Gastrocnemius medialis (tissue), 4 donors: ENCODE results near the gene OR5AP2.

ENCODE experiments used
- POLR2A ChIP-seq, 2 donors: fragments of 450-650 bp; IDR thresholded peaks; one replicate each; pipeline ENCODE4 v1.6.1; 2017; ENCODE audit warnings: antibody characterized with exemption in 2 of 2, mild to moderate bottlenecking in 2 of 2, moderate library complexity in 2 of 2
- TF ChIP-seq, protein P1 (sequence below), 5 experiments: fragments of 450-650 bp in 3 of 5; fragments of 200-600 bp in 2 of 5; sonication (generic) in 2 of 5; IDR thresholded peaks in 4 of 5; conservative IDR thresholded peaks in 1 of 5; 1 replicate in 4 of 5; 2 replicates in 1 of 5; pipeline ENCODE4 v1.5.1; 2016 to 2019; ENCODE audit warnings: antibody characterized with exemption in 5 of 5, mild to moderate bottlenecking in 3 of 5, moderate library complexity in 3 of 5

DNA sequence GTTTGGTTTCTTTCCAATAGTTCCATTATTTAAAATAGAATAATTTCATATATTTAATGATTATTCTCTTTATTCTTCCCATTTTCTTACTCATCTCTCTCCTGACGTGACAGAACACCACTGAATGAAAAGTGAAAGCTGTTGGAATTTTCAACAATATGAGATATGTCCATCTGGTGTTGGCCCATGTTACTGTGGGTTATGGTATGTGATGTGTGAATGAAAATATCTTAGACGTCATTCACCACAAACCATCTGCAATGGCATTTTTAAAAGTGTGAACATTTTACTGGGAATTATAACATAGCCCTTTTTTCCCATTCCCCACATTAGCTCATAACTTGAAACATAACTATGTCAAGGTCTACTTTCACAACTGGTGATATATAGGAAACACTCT is 16.3 kb downstream of the OR5AP2 start:
- TF ChIP-seq, protein P1, sequence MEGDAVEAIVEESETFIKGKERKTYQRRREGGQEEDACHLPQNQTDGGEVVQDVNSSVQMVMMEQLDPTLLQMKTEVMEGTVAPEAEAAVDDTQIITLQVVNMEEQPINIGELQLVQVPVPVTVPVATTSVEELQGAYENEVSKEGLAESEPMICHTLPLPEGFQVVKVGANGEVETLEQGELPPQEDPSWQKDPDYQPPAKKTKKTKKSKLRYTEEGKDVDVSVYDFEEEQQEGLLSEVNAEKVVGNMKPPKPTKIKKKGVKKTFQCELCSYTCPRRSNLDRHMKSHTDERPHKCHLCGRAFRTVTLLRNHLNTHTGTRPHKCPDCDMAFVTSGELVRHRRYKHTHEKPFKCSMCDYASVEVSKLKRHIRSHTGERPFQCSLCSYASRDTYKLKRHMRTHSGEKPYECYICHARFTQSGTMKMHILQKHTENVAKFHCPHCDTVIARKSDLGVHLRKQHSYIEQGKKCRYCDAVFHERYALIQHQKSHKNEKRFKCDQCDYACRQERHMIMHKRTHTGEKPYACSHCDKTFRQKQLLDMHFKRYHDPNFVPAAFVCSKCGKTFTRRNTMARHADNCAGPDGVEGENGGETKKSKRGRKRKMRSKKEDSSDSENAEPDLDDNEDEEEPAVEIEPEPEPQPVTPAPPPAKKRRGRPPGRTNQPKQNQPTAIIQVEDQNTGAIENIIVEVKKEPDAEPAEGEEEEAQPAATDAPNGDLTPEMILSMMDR (IDR thresholded peaks at IDR 0.05 in 4 of 5, conservative IDR thresholded peaks at IDR 0.05 in 1 of 5), result no peak
- no peak for TF ChIP-seq POLR2A (IDR thresholded peaks at IDR 0.05)
